Thyroid gland (tissue), 4 donors: Measurements from ENCODE around the gene DHRS1. TPM values are rescaled to one million over a fixed set of nuclear protein-coding genes. Genes with fewer than 3 reads are reported as not detected.

ENCODE experiments used
- DNase-seq, 2 donors: peaks; one replicate each; pipeline ENCODE4 v3.0.0-alpha.2; 2019
- H3K27ac ChIP-seq, 3 donors: fragments of 200-600 bp; sonication (generic); 1 replicate in 2 of 3; 2 replicates in 1 of 3; pipeline ENCODE4 v1.5.1; 2016 to 2019; ENCODE audit warnings: mild to moderate bottlenecking in 1 of 3, moderate library complexity in 1 of 3
- H3K27me3 ChIP-seq: fragments of 200-600 bp; sonication (generic); one replicate; pipeline ENCODE4 v1.5.1; 2019
- H3K36me3 ChIP-seq, 2 donors: fragments of 200-600 bp; sonication (generic); one replicate each; pipeline ENCODE4 v1.5.1; 2016 to 2019
- H3K4me1 ChIP-seq, 2 donors: fragments of 200-600 bp; sonication (generic); one replicate each; pipeline ENCODE4 v1.5.1; 2017 to 2019
- H3K4me3 ChIP-seq, 3 donors: fragments of 200-600 bp; sonication (generic); replicated peaks in 1 of 3; 1 replicate in 2 of 3; 2 replicates in 1 of 3; pipeline ENCODE4 v1.5.1; 2016; ENCODE audit warnings: mild to moderate bottlenecking in 1 of 3
- H3K9me3 ChIP-seq: fragments of 200-600 bp; sonication (generic); one replicate; pipeline ENCODE4 v1.5.1; 2017
- CTCF ChIP-seq, 6 experiments: fragments of 200-600 bp in 3 of 6; fragments of 450-650 bp in 3 of 6; sonication (generic) in 3 of 6; IDR thresholded peaks; one replicate each; pipeline ENCODE4 v1.5.1; 2016 to 2019; ENCODE audit warnings: antibody characterized with exemption in 6 of 6, mild to moderate bottlenecking in 2 of 6, inconsistent platforms in 1 of 6, moderate library complexity in 1 of 6
- POLR2A ChIP-seq, 2 donors: fragments of 450-650 bp; IDR thresholded peaks; one replicate each; pipeline ENCODE4 v1.6.1; 2017; ENCODE audit warnings: antibody characterized with exemption in 2 of 2, mild to moderate bottlenecking in 2 of 2, moderate library complexity in 1 of 2
- WGBS, 2 donors: methylation state at CpG; one replicate each; pipeline ENCODE4 v1.1.5; 2017; 5-methylcytosine and 5-hydroxymethylcytosine counted together
- intact Hi-C: fragments of 100-400 bp; cut with DNase I; formaldehyde crosslinking; loops from one replicate; pipeline ENCODE4 v1.15.1; 2023
- total RNA-seq, 4 donors: library from RNA; depleted of rRNA; stranded (reverse); fragments of >200 nt; gene quantifications; one replicate each; pipeline ENCODE4 v1.2.3, GENCODE V29; 2016

Gene DHRS1
- total RNA-seq, 4 donors from 2014 or later, result 35.2 to 59.3 (median 38.3) TPM

- Histone ChIP-seq H3K9me3 (no peaks in the 10 kb centered on the region), H3K4me3 (no peak overlapping the region), H3K4me1 (peaks cover 4 to 5% of the 10 kb centered on the region in 2 donors), H3K27ac (no peak overlapping the region), H3K27me3 (no peaks in the 10 kb centered on the region), H3K36me3 (peaks cover 13 to 17% of the 10 kb centered on the region in 2 donors)
- intact Hi-C loops, result no loop called here
- TF ChIP-seq POLR2A (IDR thresholded peaks at IDR 0.05) (no peak), CTCF (IDR thresholded peaks at IDR 0.05) (no peak)
- 90 to 91% methylated on average over 18 of the region's 18 CpGs for WGBS, 2 donors
- DNase-seq, result no peak
Measured at GRCh38 chr14:24266344-24267244, 33.0 kb downstream of the DHRS1 start.

GRCh38 chr14:24264298-24264697, 35.3 kb downstream of the DHRS1 start:
- H3K36me3 ChIP-seq, result peaks cover 13 to 17% of the 10 kb centered on the region in 2 donors
- H3K27ac ChIP-seq, result no peak overlapping the region
- no peak overlapping the region for H3K4me3 ChIP-seq
- no peaks in the 10 kb centered on the region for H3K9me3 ChIP-seq
- DNase-seq, result no peak
- 78 to 89% methylated on average over 6 of the region's 6 CpGs for WGBS, 2 donors
- H3K4me1 ChIP-seq, result peaks cover 7 to 9% of the 10 kb centered on the region in 2 donors
- H3K27me3 ChIP-seq, result no peaks in the 10 kb centered on the region
- no peak for TF ChIP-seq CTCF (IDR thresholded peaks at IDR 0.05)
- intact Hi-C loops, result no loop called here

GRCh38 chr14:24263848-24264247, 35.7 kb downstream of the DHRS1 start:
- peaks cover 12 to 14% of the 10 kb centered on the region in 2 donors for H3K4me1 ChIP-seq
- intact Hi-C loops, result no loop called here
- no peak for DNase-seq
- H3K4me3 ChIP-seq, result no peak overlapping the region
- TF ChIP-seq POLR2A (IDR thresholded peaks at IDR 0.05), result no peak
- no peak for TF ChIP-seq CTCF (IDR thresholded peaks at IDR 0.05)
- 77 to 79% methylated on average over 6 of the region's 6 CpGs for WGBS, 2 donors
- H3K27ac ChIP-seq, result no peak overlapping the region
- no peaks in the 10 kb centered on the region for H3K9me3 ChIP-seq
- H3K27me3 ChIP-seq, result no peaks in the 10 kb centered on the region
- H3K36me3 ChIP-seq, result peaks cover 13 to 17% of the 10 kb centered on the region in 2 donors

GRCh38 chr14:24262821-24263733, 36.5 kb downstream of the DHRS1 start, which contains the start of gene TGM1:
TGM1 (minus strand) TSS chr14:24263177; CDS start chr14:24262352, 825 bp downstream.
- Histone ChIP-seq H3K27me3 (no peaks in the 10 kb centered on the region), H3K4me1 (peaks cover 15 to 16% of the 10 kb centered on the region in 2 donors), H3K27ac (no peak within 1 kb of the TSS), H3K9me3 (no peaks in the 10 kb centered on the region), H3K36me3 (peaks cover 13 to 16% of the 10 kb centered on the region in 2 donors), H3K4me3 (no peak within 1 kb of the TSS)
- TF ChIP-seq POLR2A (IDR thresholded peaks at IDR 0.05), result no peak
- no peak for TF ChIP-seq CTCF (IDR thresholded peaks at IDR 0.05)
- intact Hi-C loops, result no loop called here
- DNase-seq, result no peak
- 78 to 88% methylated on average over 9 to 13 of the region's 14 CpGs for WGBS, 2 donors
